ENCODE data around the gene TMEM250.
"Not testable (repeated sequence)": the region's sequence is repeated elsewhere in the genome, so short reads cannot be mapped to it uniquely, and the experiment has no call there.

The TMEM250 gene

GRCh38 chr9:136118320-136119060 is at the start of gene TMEM250:
Gene TMEM250, minus strand, starts transcription at chr9:136118875. Its CDS starts 1,975 bp downstream, at chr9:136116900.
- DNase-seq, result peak; percentile 97 to 99 (median 99)

- no peak for DNase-seq
These were observed 44.7 kb upstream of the TMEM250 start for GRCh38 chr9:136163248-136163850.

GRCh38 chr9:136160995-136161610 is 42.4 kb upstream of the TMEM250 start:
- peak in 2 of 3 donors; percentile 11 to 35 for DNase-seq

GRCh38 chr9:136160381-136160841 is 41.7 kb upstream of the TMEM250 start:
- no peak for DNase-seq

DNA sequence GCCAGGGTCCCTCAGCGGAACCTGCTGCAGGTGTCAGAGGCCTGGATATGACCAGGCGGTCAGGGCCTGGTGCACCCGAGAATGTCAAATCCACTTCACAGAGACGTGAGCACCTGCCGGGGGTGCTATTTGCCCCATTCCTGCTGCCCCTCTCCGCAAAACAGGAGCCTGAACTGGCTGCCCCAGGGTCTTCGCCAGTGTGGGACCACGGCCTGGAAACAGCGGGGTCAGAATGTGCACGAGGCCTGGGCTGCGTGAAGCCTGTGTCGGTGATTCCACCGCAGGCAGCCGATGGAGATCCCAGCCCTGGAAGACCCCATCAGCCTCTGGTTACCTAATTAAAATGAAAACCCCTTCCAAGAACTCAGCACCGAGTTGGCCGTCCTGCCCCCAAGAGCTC is 41.2 kb upstream of the TMEM250 start:
- no peak for DNase-seq

DNA sequence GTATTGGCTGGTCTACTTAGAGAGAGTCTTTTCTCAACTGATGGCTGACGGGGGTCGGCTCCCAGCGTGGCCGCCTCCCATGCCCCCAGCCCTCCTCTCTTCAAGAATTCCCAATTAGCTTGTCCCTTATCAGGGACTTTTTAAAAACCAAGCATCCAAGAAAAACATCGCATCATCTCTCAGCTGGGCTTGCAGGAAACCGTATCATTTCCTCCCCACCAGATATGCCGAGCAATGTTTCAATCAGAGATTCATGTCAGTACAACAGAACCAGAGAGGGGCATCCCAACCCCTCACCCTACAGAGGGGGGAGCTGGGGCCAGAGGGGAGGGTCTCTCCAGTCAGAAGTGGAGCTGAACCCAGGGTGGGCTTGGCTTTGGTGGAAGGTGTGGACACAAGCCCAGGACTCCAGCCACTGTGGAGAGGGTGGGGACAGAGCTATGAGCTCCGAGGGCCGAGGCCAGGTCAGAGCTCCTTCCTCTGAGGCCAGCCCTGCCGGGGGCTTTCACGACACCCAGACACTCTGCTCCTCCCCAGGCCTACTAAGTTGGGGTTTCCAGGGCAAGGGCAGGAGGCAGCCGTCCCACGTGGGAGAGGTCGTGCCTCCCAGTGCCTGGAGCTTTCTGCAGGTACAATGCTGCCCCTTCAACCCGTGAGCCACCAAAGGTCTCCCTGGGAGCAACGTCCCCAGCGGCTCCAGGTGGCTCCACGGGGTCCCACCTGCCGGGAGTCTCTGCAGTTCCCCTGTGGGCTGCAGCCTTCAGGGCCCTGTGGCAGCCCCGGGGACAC is 39.0 kb upstream of the TMEM250 start:
- no peak for DNase-seq

- DNase-seq, result no peak
These were observed 37.8 kb upstream of the TMEM250 start for GRCh38 chr9:136156209-136157120.

GRCh38 chr9:136155576-136155975 is 36.9 kb upstream of the TMEM250 start:
- no peak for DNase-seq

- no peak for DNase-seq
These were observed 36.3 kb upstream of the TMEM250 start for GRCh38 chr9:136154943-136155342.

GRCh38 chr9:136153381-136154065 is 34.8 kb upstream of the TMEM250 start:
- no peak for DNase-seq

GRCh38 chr9:136152931-136153330 is 34.3 kb upstream of the TMEM250 start:
- no peak for DNase-seq

DNA sequence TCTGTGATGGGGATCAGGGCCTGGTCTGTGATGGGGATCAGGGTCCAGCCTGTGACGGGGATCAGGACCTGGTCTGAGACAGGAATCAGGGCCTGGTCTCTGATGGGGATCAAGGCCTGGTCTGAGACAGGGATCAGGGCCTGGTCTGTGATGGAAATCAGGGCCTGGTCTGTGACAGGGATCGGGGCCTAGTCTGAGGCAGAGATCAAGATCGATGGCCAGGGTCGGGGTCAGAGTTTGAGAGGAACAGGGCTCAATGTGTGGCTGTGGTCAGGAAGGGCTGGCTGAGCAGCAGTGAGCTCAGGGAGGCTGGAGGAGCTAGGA is 33.8 kb upstream of the TMEM250 start:
- DNase-seq, result no peak

DNA sequence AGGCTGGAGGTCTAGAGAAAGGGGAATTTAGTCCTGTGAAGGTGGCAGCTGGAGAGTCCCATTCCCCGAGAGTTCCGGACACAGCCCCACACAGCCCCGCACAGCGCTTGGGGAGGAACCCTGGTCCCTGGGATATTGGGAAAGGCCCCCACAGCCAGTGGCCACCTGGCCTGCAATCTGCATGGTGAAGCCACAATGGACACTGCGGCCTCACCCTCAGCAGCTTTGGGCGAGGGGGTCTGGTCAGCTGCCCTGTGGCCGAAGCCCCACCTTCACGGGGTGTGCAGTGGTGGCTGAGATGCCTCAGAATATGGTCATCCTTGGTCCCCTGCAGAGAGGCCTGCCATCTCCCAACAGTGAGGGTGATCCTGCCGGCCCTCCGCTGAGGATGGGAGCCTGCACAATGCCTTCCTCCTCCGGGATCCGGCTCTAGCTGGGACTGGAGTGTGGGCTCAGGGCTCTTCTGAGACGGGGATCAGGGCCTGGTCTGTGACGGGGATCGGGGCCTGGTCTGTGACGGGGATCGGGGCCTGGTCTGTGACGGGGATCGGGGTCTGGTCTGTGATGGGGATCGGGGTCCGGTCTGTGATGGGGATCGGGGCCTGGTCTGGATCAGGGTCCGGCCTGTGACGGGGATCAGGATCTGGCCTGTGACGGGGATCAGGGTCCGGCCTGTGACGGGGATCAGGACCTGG is 33.3 kb upstream of the TMEM250 start:
- DNase-seq, result no peak

DNA sequence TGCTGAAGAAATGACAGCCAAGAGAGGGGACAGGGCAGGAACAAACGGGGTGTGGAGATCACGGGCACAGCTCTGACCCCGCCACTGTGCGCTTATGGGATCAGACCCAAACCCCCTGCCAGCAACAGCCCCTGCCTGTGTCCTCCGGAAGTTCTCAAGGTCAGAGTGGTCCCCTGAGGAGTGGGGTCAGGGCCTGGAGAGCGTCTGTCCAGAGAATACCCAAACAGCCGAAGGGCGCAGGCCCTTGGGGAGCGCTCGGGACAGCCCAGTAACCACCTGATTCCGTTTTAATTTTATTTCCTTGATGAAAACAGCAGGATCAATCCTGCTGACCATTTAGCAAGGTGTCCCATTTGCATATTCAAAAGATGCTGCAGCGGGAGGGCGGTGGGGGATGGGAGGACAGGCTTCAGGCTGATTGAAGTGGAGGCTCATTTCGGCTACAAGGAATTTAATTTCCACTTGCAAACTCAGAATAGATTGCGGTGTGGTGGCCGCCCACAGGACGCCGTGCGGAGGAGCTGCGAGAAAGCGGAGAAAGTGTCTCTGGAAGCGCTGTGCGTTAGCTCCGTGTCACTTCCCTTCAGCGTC is 32.6 kb upstream of the TMEM250 start:
- DNase-seq, result no peak

- DNase-seq, result not testable (repeated sequence)
These were observed 32.1 kb upstream of the TMEM250 start for GRCh38 chr9:136150664-136151213.

DNA sequence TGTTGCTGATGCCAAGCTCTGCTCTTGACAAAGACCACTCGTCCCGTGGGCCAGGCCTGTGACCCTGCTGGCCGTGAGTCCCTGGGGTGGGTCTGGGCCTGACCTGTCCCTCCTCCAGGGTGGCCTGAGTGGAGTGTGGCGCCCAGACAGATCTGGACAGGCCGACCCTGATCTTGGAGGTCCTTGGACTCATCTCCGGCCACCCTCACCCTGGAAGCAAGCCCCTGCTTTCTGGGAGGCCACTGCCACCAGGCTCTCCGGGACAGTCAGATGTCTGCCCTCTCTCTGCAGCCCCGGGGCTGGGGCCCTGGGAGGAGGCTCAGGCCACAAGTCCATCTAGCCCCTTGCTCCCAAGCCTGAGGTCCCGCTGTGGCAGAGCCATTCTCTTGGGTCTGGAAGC is 31.2 kb upstream of the TMEM250 start:
- no peak for DNase-seq

DNA sequence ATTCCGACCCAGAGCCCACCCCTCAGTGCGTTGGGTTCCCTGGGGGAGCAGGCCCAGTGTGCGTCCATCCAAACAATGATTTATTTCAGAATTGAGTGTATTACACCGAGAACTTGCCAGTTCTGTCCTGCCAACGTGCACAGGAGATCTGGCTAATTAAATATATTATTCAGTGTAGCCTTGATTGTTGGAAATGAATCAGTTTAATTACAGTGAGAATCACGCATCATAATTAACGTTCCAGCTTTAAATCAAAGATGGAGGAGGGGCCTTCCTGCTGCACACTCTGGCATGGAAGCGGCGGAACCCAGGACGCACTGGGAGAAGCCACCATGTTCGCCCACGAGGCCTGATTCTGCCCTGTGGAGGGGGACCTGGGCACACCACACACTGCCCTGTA is 30.7 kb upstream of the TMEM250 start:
- no peak for DNase-seq

DNA sequence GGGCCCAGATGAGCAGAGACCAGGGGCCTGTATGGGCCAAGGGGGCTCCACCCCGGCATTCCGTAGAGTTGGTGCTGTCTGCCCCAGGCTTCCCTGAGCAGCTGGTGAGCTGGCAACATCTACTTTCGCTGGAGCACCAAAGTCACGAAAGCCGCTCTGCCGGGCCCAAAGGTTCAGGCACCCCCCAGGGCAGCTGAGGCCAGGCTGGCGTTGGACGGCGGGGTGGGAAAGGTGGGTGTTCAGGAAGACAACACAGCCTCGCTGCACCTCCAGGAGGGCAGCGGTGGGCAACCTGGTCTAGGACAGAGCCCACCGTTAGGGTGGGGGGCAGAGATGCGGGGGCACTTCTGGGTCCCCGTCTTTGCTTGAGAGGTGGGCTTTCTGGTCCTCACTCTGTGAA is 30.1 kb upstream of the TMEM250 start:
- DNase-seq, result no peak

DNA sequence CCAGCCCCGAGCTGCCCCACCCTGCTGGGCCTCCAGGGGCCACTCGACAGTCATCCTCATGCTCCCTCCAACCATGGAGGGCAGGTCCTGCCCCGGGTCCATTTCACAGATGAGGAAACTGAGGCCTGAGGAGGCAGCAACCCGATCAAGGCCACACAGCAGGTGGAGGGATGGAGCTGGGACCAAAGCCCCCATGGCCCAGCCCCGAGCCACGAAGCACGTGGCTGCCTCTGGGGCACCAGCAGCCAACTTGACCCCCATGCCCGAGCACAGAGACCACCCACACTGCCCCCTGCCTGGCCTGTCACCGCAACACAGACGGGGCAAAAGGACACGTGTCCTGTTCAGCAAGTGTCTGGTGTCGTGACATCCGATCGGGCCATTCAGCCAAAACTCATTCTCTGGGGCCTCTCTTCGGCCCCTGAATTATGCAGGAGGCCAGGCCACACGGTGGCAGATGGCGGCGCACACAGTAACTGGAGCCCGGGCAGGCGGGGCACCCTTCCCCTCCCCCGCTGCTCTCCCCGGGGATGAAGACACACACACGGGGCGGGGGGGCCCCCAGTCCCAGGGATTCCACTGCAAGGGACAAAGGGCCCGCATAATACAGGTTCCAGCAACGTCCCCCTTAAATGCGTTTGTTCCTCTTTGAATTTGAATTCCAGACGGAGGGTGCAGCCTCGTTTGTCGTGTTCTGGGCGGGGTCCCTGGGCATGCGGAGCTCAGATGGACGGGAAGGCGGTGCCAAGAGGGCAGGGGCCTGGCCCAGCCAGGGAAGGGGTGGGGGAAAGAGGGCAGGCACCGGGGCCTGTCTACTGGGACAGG is 29.4 kb upstream of the TMEM250 start:
- no peak for DNase-seq
